Measurements from ENCODE around the gene ABCB8. TPM values are rescaled to one million over a fixed set of nuclear protein-coding genes. Genes with fewer than 3 reads are reported as not detected.

The ABCB8 gene
- total RNA-seq, 4 donors from 2014 or later, result 21.0 to 49.0 (median 31.6) TPM

- H3K27me3 ChIP-seq, result no peaks in the 10 kb centered on the region
- H3K36me3 ChIP-seq, result peaks cover 2 to 42% (median 14%) of the 10 kb centered on the region in 3 donors
- TF ChIP-seq EP300 (IDR thresholded peaks at IDR 0.05), result no peak
- no peak for TF ChIP-seq CTCF (IDR thresholded peaks at IDR 0.05)
- no peak for TF ChIP-seq POLR2A (IDR thresholded peaks at IDR 0.05)
- 65 to 74% methylated on average over 26 to 27 of the region's 27 CpGs for WGBS, 2 donors
- H3K4me1 ChIP-seq, result peaks cover 0 to 62% (median 33%) of the 10 kb centered on the region in 4 donors
- H3K4me3 ChIP-seq, result peak overlapping the region; percentile 66 to 92 (median 82)
- DNase-seq (ENCODE audit: low spot score in 2 of 2), result no peak
- H3K9me3 ChIP-seq, result no peaks in the 10 kb centered on the region
- peak overlapping the region in 1 of 4 donors; percentile 97 for H3K27ac ChIP-seq
Measured at GRCh38 chr7:151079199-151079910, 51.1 kb downstream of the ABCB8 start.

DNA sequence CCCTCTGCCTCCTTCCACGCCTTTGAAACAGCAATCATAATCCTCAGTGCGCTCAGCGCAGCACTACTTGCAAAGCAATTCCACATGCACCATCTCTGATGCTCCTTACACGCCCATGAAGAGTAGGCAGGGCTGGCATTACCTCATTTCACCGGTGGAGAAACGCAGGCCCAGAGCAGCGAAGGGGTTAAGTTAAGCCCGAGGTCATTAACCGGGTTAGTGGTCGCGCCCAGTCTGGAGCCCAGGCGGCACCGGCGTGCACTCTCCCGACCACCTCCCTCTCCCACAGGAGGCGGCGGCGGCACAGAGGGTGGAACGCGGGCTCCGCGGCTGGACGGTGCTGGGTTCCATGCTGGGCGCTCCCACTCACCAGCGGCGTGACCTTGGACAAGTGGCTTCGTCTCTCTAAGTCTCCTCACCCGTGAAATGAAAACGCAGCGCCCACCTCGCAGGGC, 51.8 kb downstream of the ABCB8 start:
- no peak for DNase-seq (ENCODE audit: low spot score in 2 of 2)
- H3K9me3 ChIP-seq, result no peaks in the 10 kb centered on the region
- TF ChIP-seq EP300 (IDR thresholded peaks at IDR 0.05) (no peak), POLR2A (IDR thresholded peaks at IDR 0.05) (no peak), CTCF (IDR thresholded peaks at IDR 0.05) (no peak)
- peaks cover 0 to 35% (median 10%) of the 10 kb centered on the region in 3 donors for H3K36me3 ChIP-seq
- peak overlapping the region; percentile 92 to 99 (median 98) for H3K27ac ChIP-seq
- H3K27me3 ChIP-seq, result no peaks in the 10 kb centered on the region
- H3K4me1 ChIP-seq, result peaks cover 0 to 63% (median 33%) of the 10 kb centered on the region in 4 donors
- 1% methylated on average over 14 to 26 of the region's 31 CpGs for whole genome bisulfite sequencing, 2 donors
- H3K4me3 ChIP-seq, result peak overlapping the region; percentile 66 to 92 (median 82)

- peak; percentile 81 to 82 for DNase-seq (ENCODE audit: low spot score in 2 of 2)
- 0 to 3% methylated on average over 8 to 18 of the region's 66 CpGs for WGBS, 2 donors
- Histone ChIP-seq H3K4me1 (peaks cover 0 to 68% (median 38%) of the 10 kb centered on the region in 4 donors), H3K36me3 (peaks cover 0 to 29% (median 4%) of the 10 kb centered on the region in 3 donors), H3K4me3 (peak within 1 kb of the TSS; percentile 66 to 92 (median 82)), H3K9me3 (no peaks in the 10 kb centered on the region), H3K27ac (peak within 1 kb of the TSS; percentile 92 to 99 (median 98)), H3K27me3 (no peaks in the 10 kb centered on the region)
- TF ChIP-seq CTCF (IDR thresholded peaks at IDR 0.05) (peak in 1 of 5 experiments; percentile 21), POLR2A (IDR thresholded peaks at IDR 0.05) (peak in 1 of 2 donors; percentile 76), EP300 (IDR thresholded peaks at IDR 0.05) (peak in 1 of 2 donors; percentile 84)
Measured at GRCh38 chr7:151080522-151081169, 52.4 kb downstream of the ABCB8 start, which contains the start of gene FASTK. FASTK (minus strand) TSS chr7:151080809; CDS start chr7:151080766, 43 bp downstream.

- Histone ChIP-seq H3K4me1 (peaks cover 0 to 72% (median 42%) of the 10 kb centered on the region in 4 donors), H3K4me3 (peak overlapping the region; percentile 67 to 92 (median 82)), H3K9me3 (no peaks in the 10 kb centered on the region), H3K27me3 (no peaks in the 10 kb centered on the region), H3K36me3 (peaks cover 0 to 21% (median 0%) of the 10 kb centered on the region in 3 donors), H3K27ac (peak overlapping the region; percentile 92 to 99 (median 98))
- WGBS, 2 donors, result 28 to 40% methylated on average over 30 to 38 of the region's 64 CpGs
- TF ChIP-seq EP300 (IDR thresholded peaks at IDR 0.05) (no peak), POLR2A (IDR thresholded peaks at IDR 0.05) (no peak), CTCF (IDR thresholded peaks at IDR 0.05) (no peak)
- DNase-seq (ENCODE audit: low spot score in 2 of 2), result no peak
Measured at GRCh38 chr7:151081170-151082101, 53.2 kb downstream of the ABCB8 start.

Data from tibial nerve (tissue), 4 donors.